Measurements from ENCODE around the gene ITGB3BP. TPM values are rescaled to one million over a fixed set of nuclear protein-coding genes. Genes with fewer than 3 reads are reported as not detected.

Gene ITGB3BP
- total and polyA plus RNA-seq, 2 of the 13 experiments (the other 11 are each of a cell fraction or from before 2014, with no cell fraction given): 19.0 to 46.5 TPM

GRCh38 chr1:63522891-63523728, at the start of gene ITGB3BP, which contains the start of gene EFCAB7 (continued):
- no peak for TF ChIP-seq ZNF512 (CRISPR knock-in tag; IDR thresholded peaks at IDR 0.05)
- TF ChIP-seq HNF1A (IDR thresholded peaks at IDR 0.05; ENCODE audit: low read depth): peak; percentile 46; the same call in 1 of the 2 replicates
- TF ChIP-seq HNF1A (CRISPR knock-in tag; IDR thresholded peaks at IDR 0.05; ENCODE audit: borderline replicate concordance): peak; percentile 62; the same call in 1 of the 2 replicates
- TF ChIP-seq ZBTB42 (CRISPR knock-in tag; IDR thresholded peaks at IDR 0.05): no peak
- TF ChIP-seq TEAD3 (CRISPR knock-in tag; optimal IDR thresholded peaks at IDR 0.05; ENCODE audit: borderline replicate concordance): peak; percentile 77
- TF ChIP-seq RORA (CRISPR knock-in tag; IDR thresholded peaks at IDR 0.05): no peak; the same call in 1 of the 2 replicates
- no peak for TF ChIP-seq RARG (CRISPR knock-in tag; IDR thresholded peaks at IDR 0.05; ENCODE audit: low read depth)
- no peak for TF ChIP-seq DNMT1 (CRISPR knock-in tag; IDR thresholded peaks at IDR 0.05)
- TF ChIP-seq ELF1 (CRISPR knock-in tag; IDR thresholded peaks at IDR 0.05): peak; percentile 91
- TF ChIP-seq TFDP1 (CRISPR knock-in tag; IDR thresholded peaks at IDR 0.05; ENCODE audit: borderline replicate concordance): peak; percentile 99
- TF ChIP-seq NONO (IDR thresholded peaks at IDR 0.05): no peak
- peak; percentile 68 for TF ChIP-seq NONO (CRISPR knock-in tag; conservative IDR thresholded peaks at IDR 0.05)
- no peak for TF ChIP-seq TRAFD1 (CRISPR knock-in tag; IDR thresholded peaks at IDR 0.05; ENCODE audit: borderline replicate concordance)
- TF ChIP-seq ZNF350 (CRISPR knock-in tag; IDR thresholded peaks at IDR 0.05; ENCODE audit: borderline replicate concordance, low read depth): peak; percentile 97
- TF ChIP-seq ZNF607 (CRISPR knock-in tag; IDR thresholded peaks at IDR 0.05; ENCODE audit: borderline replicate concordance): no peak; the same call in 1 of the 2 replicates
- TF ChIP-seq FOXO4 (CRISPR knock-in tag; conservative IDR thresholded peaks at IDR 0.05): no peak
- TF ChIP-seq ZBTB21 (CRISPR knock-in tag; IDR thresholded peaks at IDR 0.05): peak; percentile 43; the same call in 1 of the 2 replicates
- TF ChIP-seq KDM5B (CRISPR knock-in tag; IDR thresholded peaks at IDR 0.05; ENCODE audit: borderline replicate concordance): peak; percentile 94
- TF ChIP-seq ZEB1 (IDR thresholded peaks at IDR 0.05; ENCODE audit: insufficient replicate concordance, low read depth): peak; percentile 71
